ENCODE results near the gene UST.
"Not testable (repeated sequence)": the region's sequence is repeated elsewhere in the genome, so short reads cannot be mapped to it uniquely, and the experiment has no call there.

UST gene

DNA sequence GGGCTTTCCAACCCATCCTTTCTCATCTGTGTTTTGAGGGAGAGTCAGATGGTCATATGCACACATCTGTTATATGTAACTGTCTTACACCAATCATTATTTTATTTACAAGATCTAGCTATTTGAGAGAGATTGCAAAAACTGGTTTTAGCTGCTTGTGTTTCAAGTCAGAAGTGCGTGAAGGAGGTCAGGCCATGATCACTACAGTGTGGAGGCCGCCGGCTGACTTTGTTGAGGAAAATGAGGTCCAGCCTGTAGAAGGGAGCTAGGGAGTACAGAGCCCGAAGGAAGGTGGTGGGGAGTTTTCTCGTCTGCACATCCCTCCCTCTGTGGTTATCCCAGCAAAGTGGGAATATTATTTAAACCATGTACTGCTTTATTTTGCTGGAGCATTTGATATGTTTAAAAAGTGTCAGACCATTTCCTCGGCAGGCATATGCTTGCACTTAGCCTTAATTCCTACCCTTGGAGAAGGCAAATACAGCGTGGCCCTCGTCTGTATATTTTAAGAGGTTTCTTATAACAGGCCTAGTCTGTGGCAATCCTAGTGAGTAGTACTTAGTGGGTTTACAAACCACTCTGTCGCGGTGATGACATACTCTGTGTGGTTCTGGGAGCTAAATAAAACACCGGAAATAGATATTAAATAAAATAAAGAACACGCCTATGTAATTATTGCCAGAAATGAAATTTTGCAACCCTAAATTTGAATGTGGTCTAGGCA, 95.6 kb downstream of the UST start:
- no peak for DNase-seq

DNA sequence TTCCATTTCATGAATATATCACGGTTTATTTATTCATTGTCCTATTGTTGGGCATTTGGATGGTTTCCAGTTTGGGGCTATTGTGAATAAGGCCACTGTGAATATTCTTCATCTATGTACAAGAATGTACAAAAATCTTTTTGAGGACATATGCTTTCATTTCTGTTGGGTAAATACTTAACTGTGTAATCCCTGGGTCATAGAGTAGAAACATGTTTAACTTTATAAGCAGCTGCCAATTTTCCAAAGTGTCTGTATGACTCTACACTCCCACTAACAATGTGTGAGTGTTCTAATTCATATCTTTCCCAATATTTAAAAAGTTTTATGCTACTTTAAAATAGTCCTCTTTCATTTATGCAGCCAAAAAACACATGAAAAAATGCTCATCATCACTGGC, 98.6 kb downstream of the UST start:
- no peak for DNase-seq

- DNase-seq: no peak
Measured at GRCh38 chr6:148846778-148847761, 100.2 kb downstream of the UST start.

DNA sequence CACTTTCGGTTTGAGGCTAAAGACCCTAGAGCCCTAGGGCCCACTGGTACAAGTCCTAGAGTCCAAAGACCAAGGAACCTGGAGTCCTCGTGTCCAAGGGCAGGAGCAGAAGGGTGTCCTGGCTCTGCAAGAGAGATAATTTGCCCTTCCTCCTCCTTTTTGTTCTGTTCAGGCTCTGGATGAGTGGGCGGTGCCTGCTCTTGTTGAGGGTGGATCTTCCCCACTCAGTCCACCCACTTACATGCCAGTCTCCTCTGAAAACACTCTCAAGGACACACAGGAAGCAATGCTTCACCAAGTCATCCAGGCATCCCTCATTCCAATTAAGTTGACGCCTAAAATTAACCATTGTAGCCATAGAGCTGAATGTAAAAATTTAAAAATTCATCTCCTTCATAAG, 102.1 kb downstream of the UST start:
- DNase-seq: no peak

DNA sequence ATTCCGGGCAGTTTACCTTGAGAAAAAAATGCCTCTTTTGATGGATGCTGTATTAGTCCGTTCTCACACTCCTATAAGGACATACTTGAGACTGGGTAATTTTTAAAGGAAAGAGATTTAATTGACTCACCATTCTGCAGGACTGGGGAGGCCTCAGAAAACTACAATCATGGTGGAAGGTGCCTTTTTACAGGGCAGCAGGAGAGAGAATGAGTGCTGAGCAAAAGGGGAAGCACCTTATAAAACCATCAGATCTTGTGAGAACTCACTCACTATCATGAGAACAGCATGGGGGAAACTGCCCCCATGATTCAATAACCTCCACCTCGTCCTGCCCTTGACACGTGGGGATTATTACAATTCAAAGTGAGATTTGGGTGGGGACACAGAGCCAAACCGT, 102.6 kb downstream of the UST start:
- peak; percentile 43 for DNase-seq

DNA sequence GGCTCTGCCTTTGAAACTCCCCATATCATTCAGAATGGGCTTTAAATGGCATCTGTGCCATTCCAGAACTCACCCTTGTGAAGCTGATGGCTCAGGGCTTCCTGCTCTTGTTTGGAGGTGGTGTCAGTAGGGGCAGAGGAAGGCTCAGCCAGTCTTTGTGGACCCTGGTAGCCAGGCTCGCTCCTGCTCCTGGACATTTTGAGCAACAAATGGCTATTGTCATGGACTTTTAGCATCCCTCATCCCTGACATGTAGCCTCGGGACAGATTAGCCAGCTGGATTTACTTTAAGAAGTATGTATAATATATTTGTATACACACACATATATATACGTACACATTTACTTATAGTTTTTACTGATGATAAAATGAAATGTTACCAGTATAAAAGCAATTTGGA, 104.1 kb downstream of the UST start:
- no peak for DNase-seq

DNA sequence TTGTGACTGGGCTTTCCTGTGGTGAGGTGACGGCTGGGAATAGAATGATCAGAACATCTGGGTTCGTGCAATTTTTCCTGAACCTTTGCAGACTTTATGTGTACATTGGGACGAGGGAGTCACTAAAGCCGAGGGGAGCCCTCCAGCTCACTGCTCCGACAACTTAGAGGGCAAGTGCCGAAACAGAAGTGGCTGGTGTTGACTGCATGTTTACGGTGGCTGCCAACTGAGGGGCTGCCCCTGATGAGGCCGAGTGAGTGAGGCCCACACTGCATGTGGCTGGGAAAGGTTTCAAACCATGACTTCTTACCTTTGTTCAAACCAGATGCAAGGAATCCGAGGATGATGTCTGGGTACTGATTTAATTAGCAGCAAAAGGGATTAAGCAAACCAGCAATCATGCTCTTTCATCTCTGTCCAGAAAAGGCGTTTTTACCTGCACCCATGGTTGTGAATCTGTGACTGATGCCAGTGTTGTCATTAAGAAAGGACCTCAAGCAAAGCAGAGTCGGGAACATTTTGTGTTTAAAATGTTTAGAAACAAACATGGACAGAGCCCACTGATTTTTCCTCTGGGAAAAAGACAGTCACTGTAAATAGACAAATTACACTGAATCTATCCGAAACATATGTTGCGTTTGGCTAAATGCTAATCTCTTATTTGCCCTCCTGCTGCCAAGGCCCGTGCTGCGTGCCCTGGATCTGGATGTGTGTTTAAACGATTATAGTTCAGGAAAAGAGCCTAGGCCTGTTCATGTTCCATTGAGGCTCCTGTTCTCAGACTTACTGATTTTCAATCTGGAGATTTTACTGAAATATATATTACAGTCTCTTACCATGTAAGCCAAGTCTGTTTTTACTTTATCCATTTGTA, 105.1 kb downstream of the UST start:
- no peak for DNase-seq

GRCh38 chr6:148852688-148853087, 105.9 kb downstream of the UST start:
- DNase-seq: no peak

DNA sequence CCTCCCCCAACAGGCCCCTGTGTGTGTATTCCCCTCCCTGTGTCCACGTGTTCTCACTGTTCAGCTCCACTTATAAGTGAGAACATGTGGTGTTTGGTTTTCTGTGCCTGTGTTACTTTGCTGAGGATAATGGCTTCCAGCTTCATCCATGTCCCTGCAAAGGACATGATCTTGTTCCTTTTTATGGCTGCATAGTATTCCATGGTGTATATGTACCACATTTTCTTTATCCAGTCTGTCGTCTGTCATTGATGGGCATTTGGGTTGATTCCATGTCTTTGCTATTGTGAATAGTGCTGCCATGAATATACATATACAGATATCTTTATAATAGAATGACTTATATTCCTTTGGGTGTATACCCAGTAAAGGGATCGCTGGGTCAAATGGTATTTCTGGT, 106.3 kb downstream of the UST start:
- DNase-seq: not testable (repeated sequence)

DNA sequence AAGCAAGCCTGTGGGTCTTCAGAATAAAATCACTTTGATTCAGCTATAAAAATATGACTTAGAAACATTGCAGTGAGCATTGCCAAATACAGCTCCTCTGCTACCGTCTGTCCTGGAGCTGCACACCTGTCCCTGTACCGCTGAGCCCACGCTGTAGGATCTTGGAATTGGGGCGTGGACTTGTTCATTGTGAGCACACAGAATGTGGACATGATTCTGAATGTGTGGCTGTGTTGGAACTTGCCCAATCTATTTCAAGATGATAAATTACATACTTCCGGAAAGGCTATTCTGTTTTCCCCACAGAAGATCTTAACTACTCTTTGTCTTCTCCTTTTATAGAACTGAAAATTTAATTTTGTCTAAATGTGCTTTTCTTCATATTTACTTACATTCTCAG, 107.3 kb downstream of the UST start:
- peak; percentile 81 for DNase-seq

DNA sequence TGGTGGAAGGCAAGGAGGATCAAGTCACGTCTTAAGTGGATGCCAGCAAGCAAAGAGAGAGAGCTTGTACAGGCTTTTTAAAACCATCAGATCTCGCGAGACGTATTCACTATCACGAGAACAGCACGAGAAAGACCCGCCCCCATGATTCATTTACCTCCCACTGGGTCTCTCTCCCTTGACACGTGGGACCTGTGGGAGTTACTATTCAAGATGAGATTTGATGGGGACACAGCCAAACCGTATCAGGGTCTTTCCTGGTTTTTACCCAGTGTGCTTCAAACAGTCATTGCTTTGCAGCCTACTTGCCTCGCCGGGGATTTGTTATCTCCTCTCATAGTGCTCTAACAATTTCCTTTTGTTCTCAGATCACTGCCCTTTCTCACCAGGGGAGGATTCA, 108.2 kb downstream of the UST start:
- peak; percentile 24 for DNase-seq

DNA sequence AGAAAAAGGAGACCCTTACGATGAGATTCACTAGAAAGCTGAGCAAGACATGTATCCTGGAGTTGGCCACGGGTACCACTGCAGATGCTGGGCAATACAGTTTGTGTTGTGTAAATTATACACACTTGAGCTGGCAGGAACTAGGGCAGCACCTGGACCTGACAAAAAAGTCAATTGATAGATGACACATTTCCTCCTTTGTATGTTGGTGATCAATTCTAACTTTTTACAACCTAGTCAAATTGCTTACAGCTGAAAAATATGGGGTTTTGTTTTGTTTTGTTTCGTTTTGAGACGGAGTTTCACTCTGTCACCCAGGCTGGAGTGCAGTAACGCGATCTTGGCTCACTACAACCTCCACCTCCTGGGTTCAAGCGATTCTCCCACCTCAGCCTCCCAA, 108.9 kb downstream of the UST start:
- DNase-seq: no peak

DNA sequence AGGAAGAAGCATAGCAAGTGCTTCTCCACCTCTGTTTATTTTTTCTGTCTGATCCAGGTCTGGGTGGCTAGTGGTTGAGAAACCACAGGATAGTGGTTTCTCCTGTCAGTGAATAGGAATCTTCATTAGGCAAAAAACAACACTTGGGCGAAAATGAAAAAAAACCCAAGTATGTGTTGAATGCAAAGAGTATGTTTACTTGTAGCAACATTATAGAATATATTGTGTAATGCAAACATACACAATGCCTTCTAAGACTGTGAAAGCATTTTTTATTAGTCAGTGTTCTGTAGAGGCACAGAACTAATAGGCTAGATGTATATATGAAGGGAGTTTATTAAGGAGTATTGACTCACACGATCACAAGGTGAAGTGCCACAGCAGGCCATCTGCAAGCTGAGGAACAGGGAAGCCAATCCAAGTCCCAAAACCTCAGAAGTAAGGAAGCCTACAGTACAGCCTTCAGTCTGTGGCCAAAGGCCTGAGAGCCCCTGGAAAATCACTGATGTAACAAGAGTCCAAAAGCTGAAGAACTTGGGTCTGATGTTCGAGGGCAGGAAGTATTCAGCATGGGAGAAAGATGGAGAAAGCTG, 111.1 kb downstream of the UST start:
- DNase-seq: no peak

- not testable (repeated sequence) for DNase-seq
Measured at GRCh38 chr6:148864132-148864531, 117.3 kb downstream of the UST start.

DNA sequence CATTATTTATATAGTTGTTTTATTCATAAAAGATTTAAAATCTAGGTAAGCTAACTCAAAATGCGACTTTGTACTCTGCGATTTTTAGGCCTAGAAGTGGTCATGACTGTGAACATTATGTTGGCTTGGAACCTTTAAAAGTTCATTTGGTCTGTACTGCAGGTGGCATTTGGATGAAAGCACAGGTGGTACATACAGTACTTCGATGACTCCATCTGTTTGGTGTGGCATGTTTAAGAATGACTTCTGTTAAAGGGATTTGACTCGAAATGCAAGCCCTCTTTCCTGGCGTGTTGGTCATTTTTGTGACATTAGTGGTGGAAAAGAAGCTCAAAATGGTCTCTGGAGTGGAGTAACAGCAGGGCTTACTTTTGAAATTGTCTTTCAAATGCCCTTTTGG, 118.1 kb downstream of the UST start:
- DNase-seq: no peak

- no peak for DNase-seq
Measured at GRCh38 chr6:148866657-148867268, 119.9 kb downstream of the UST start.

DNA sequence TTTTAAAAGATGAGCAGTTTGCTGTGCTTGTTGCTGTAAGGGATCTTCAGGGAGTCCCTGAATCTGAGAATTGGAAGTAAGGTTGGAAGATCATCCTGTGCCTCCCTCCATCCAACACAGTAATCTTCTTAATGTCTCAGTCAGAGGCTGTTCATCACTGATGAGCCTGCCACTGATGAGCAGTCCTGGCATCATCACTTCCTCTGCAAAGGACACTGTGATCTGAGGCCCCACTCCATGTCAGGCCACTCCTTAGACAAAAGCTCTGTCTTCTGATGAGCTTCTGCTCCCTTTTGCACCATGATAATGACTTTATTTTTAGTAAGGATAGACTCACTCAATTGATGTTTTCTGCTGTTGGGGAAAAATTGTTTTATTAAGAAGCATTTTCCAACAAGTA, 121.0 kb downstream of the UST start:
- DNase-seq: no peak

DNA sequence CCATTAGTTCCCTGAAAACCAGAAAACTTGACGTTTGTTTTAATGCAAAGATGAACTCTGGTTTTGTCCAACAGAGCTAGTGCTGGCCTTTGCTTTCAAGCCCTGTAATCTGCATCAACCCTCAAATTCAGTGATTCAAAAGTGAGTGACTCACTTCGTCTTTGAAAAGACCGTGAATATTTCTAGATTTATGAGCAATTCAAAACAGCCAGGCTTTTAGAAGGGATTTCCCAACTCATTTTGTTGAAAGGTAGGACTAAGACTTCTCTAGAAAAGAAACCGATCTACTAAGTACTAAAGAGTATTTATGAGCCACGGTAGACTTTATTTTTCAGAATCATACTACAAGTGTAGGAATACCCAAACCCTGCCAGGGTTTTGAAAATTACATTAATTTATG, 121.5 kb downstream of the UST start:
- no peak for DNase-seq

DNA sequence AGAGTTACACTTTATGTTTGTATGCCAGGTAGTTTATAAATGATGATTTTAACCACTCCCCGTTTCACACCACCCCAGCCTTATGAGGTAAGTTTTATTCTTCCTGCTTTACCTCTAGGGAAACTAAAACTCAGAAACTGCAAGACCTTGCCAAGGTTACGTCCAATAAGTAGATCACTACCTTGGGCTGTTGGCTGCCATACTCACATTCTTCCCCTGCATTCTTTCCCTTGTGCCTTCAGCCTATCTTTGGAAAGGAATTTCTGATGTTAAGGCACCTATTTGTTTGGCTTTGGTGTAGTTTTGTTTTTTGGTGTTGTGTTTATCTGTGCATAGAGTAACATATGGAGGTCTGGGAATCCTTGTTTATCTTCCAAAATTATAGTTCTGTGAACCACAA, 122.1 kb downstream of the UST start:
- no peak for DNase-seq

- DNase-seq: no peak
Measured at GRCh38 chr6:148869585-148869984, 122.8 kb downstream of the UST start.

- DNase-seq: no peak
Measured at GRCh38 chr6:148873154-148873553, 126.3 kb downstream of the UST start.

GRCh38 chr6:148873868-148874267, 127.0 kb downstream of the UST start:
- no peak for DNase-seq

Measured in hematopoietic multipotent progenitor cell treated with erythropoietin and hydrocortisone succinate and interleukin-3 and kit ligand, for 4 days (in vitro differentiated cells).